ENCODE measurements around the gene TMEM165. TPM values are rescaled to one million over a fixed set of nuclear protein-coding genes. Genes with fewer than 3 reads are reported as not detected.

Gene TMEM165
- polyA plus RNA-seq, 3 donors, result 77.4 to 96.4 (median 92.8) TPM

DNA sequence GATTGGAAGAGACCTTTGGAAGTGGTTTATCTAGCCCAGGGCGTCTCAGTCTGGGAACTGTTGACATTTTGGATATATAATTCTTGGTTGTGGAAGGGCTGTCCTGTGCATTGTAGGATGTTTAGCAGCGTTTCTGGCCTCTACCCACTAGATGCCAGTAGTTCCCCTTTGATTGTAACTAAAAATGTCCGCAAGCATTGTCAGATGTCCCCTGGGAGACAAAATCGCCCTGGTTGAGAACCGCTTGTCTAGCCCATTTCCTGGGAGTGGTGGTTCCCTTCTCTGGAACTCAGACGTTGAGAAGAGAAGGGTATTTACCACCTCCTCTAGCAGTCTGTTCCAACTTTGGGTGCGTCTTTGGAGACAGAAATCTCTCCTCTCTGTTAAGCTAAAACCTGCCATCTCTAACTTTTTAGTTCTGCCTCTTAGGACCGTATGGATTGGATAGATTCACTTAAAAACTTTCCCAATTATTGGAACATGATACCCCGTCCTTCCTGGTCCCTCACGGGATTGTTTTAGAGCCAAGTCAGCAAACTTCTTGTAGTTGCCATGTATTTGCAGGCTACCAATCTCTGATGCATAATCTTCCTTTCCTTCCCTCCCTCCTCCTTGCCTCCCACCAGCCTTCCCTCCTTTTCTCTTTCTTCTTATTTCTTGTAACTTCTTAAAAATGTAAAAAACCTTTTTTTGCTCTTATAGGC, 13.9 kb downstream of the TMEM165 start:
- Histone ChIP-seq H4K20me1 (ENCODE audit: insufficient read depth, low read length) (peaks cover 99% of the 10 kb centered on the region), H3K4me1 (ENCODE audit: control insufficient read depth in 1 of 2, insufficient read depth in 2 of 2, low read length in 2 of 2) (no peaks in the 10 kb centered on the region), H3K4me2 (replicated peaks; ENCODE audit: extremely low read depth, low read length, poor library complexity, severe bottlenecking) (no peak overlapping the region), H3K36me3 (replicated peaks in 1 of 2; ENCODE audit: control insufficient read depth in 1 of 2, insufficient read depth in 2 of 2, low read length in 2 of 2) (peaks cover 42 to 85% of the 10 kb centered on the region in 2 donors), H3K4me3 (replicated peaks in 1 of 3; ENCODE audit: low read depth in 2 of 3, low read length in 3 of 3) (no peak overlapping the region), H3K27me3 (ENCODE audit: control insufficient read depth in 2 of 2, insufficient read depth in 2 of 2, low read length in 2 of 2) (no peaks in the 10 kb centered on the region), H2AFZ (ENCODE audit: insufficient read depth, low read depth, low read length, poor library complexity, severe bottlenecking) (no peak overlapping the region), H3K9me3 (replicated peaks in 1 of 2; ENCODE audit: control insufficient read depth in 1 of 2, insufficient read depth in 1 of 2, low read length in 2 of 2) (no peaks in the 10 kb centered on the region), H3K9ac (ENCODE audit: insufficient read depth, low read length, poor library complexity, severe bottlenecking) (no peak overlapping the region), H3K79me2 (ENCODE audit: insufficient read depth, low read length) (peaks cover 99% of the 10 kb centered on the region), H3K27ac (ENCODE audit: low read depth in 1 of 2, low read length in 2 of 2) (peak overlapping the region in 1 of 2 donors; percentile 71)
- H3K9me3 Mint-ChIP-seq, result no peaks in the 10 kb centered on the region
- peaks cover 16% of the 10 kb centered on the region for H3K4me1 Mint-ChIP-seq
- DNase-seq, result no peak
- WGBS (ENCODE audit: insufficient coverage), result 83% methylated on average over 3 of the region's 10 CpGs
- intact Hi-C loops (cut with micrococcal nuclease), result loop anchor here in 1 of 2 donors (10.0 kb wide), 1 partner anchor 445 kb away; the partner anchor contains the start of gene EXOC1
- no peak overlapping the region for H3K4me3 Mint-ChIP-seq
- peaks cover 42% of the 10 kb centered on the region in 2 donors for H3K36me3 Mint-ChIP-seq
- H3K27ac Mint-ChIP-seq, result peak overlapping the region; percentile 24 to 84 (median 58)
- H3K27me3 Mint-ChIP-seq (ENCODE audit: low read depth in 3 of 3), result no peaks in the 10 kb centered on the region
- TF ChIP-seq, protein P1, sequence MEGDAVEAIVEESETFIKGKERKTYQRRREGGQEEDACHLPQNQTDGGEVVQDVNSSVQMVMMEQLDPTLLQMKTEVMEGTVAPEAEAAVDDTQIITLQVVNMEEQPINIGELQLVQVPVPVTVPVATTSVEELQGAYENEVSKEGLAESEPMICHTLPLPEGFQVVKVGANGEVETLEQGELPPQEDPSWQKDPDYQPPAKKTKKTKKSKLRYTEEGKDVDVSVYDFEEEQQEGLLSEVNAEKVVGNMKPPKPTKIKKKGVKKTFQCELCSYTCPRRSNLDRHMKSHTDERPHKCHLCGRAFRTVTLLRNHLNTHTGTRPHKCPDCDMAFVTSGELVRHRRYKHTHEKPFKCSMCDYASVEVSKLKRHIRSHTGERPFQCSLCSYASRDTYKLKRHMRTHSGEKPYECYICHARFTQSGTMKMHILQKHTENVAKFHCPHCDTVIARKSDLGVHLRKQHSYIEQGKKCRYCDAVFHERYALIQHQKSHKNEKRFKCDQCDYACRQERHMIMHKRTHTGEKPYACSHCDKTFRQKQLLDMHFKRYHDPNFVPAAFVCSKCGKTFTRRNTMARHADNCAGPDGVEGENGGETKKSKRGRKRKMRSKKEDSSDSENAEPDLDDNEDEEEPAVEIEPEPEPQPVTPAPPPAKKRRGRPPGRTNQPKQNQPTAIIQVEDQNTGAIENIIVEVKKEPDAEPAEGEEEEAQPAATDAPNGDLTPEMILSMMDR (IDR thresholded peaks at IDR 0.05), result no peak

DNA sequence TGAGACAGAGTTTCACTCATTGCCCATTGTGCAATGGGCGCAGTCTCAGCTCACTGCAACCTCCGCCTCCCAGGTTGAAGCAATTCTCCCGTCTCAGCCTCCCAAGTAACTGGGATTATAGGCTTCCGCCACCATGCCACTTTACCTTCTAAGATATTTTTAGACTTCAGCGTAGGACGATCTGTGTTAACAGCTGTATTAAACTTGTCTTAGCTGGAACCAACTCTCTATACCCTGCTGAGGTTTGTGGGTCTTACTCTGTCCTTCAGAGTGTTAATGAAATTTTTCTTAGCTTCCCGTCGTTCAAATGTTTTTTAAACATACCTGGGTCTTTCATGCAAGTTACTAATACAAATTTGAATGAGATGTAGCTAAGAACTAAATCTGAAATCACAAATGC, 14.7 kb downstream of the TMEM165 start:
- peak overlapping the region in 4 of 7 donors; percentile 51 to 84 (median 56) for H3K27ac Mint-ChIP-seq
- no peaks in the 10 kb centered on the region for H3K27me3 ChIP-seq (ENCODE audit: control insufficient read depth in 2 of 2, insufficient read depth in 2 of 2, low read length in 2 of 2)
- H2AFZ ChIP-seq (ENCODE audit: insufficient read depth, low read depth, low read length, poor library complexity, severe bottlenecking), result no peak overlapping the region
- intact Hi-C loops (cut with micrococcal nuclease), result no loop called here
- H3K27me3 Mint-ChIP-seq (ENCODE audit: low read depth in 3 of 3), result no peaks in the 10 kb centered on the region
- H3K4me3 ChIP-seq (replicated peaks in 1 of 3; ENCODE audit: low read depth in 2 of 3, low read length in 3 of 3), result no peak overlapping the region
- WGBS (ENCODE audit: insufficient coverage), result 83% methylated on average over 4 of the region's 8 CpGs
- H4K20me1 ChIP-seq (ENCODE audit: insufficient read depth, low read length), result peaks cover 99% of the 10 kb centered on the region
- no peak for DNase-seq
- H3K27ac ChIP-seq (ENCODE audit: low read depth in 1 of 2, low read length in 2 of 2), result peak overlapping the region in 1 of 2 donors; percentile 71
- no peaks in the 10 kb centered on the region for H3K9me3 Mint-ChIP-seq
- TF ChIP-seq, protein P1 (IDR thresholded peaks at IDR 0.05), result no peak
- peaks cover 44 to 85% of the 10 kb centered on the region in 2 donors for H3K36me3 ChIP-seq (replicated peaks in 1 of 2; ENCODE audit: control insufficient read depth in 1 of 2, insufficient read depth in 2 of 2, low read length in 2 of 2)
- peaks cover 43% of the 10 kb centered on the region in 2 donors for H3K36me3 Mint-ChIP-seq
- no peaks in the 10 kb centered on the region for H3K9me3 ChIP-seq (replicated peaks in 1 of 2; ENCODE audit: control insufficient read depth in 1 of 2, insufficient read depth in 1 of 2, low read length in 2 of 2)
- no peak overlapping the region for H3K4me3 Mint-ChIP-seq
- H3K4me1 Mint-ChIP-seq, result peaks cover 15% of the 10 kb centered on the region
- peaks cover 99% of the 10 kb centered on the region for H3K79me2 ChIP-seq (ENCODE audit: insufficient read depth, low read length)
- H3K4me1 ChIP-seq (ENCODE audit: control insufficient read depth in 1 of 2, insufficient read depth in 2 of 2, low read length in 2 of 2), result no peaks in the 10 kb centered on the region
- no peak overlapping the region for H3K4me2 ChIP-seq (replicated peaks; ENCODE audit: extremely low read depth, low read length, poor library complexity, severe bottlenecking)
- H3K9ac ChIP-seq (ENCODE audit: insufficient read depth, low read length, poor library complexity, severe bottlenecking), result no peak overlapping the region
